Embryonic facial prominence (tissue), 1 donor: ENCODE data around the gene KCTD17.
"Not testable (repeated sequence)": the region's sequence is repeated elsewhere in the genome, so short reads cannot be mapped to it uniquely, and the experiment has no call there.

Experiments used
- DNase-seq: peaks from one replicate; pipeline ENCODE4 v3.0.0-alpha.2; 2016; ENCODE audit errors: extremely low spot score

Gene KCTD17

GRCh38 chr22:37060801-37061610 lies 9.5 kb downstream of the KCTD17 start:
- no peak for DNase-seq

GRCh38 chr22:37061611-37062375 lies 10.3 kb downstream of the KCTD17 start:
- no peak for DNase-seq

GRCh38 chr22:37062376-37062675 lies 10.8 kb downstream of the KCTD17 start:
- DNase-seq = no peak

- DNase-seq = no peak
Observed at GRCh38 chr22:37062702-37063381, 11.3 kb downstream of the KCTD17 start.

GRCh38 chr22:37063431-37064420 lies 12.2 kb downstream of the KCTD17 start:
- no peak for DNase-seq

GRCh38 chr22:37064553-37064952 lies 13.0 kb downstream of the KCTD17 start:
- no peak for DNase-seq

- no peak for DNase-seq
Observed at GRCh38 chr22:37065180-37065579, 13.6 kb downstream of the KCTD17 start.

- DNase-seq = no peak
Observed at GRCh38 chr22:37065961-37066360, 14.4 kb downstream of the KCTD17 start.

- no peak for DNase-seq
Observed at GRCh38 chr22:37067428-37067827, 15.9 kb downstream of the KCTD17 start.

- DNase-seq = no peak
Observed at GRCh38 chr22:37068859-37069258, 17.3 kb downstream of the KCTD17 start.

- no peak for DNase-seq
Observed at GRCh38 chr22:37069319-37069718, 17.8 kb downstream of the KCTD17 start.

- DNase-seq = no peak
Observed at GRCh38 chr22:37069719-37070118, 18.2 kb downstream of the KCTD17 start.

GRCh38 chr22:37070334-37070733 lies 18.8 kb downstream of the KCTD17 start:
- no peak for DNase-seq

- DNase-seq = no peak
Observed at GRCh38 chr22:37070744-37071143, 19.2 kb downstream of the KCTD17 start.

GRCh38 chr22:37071850-37072592 lies 20.5 kb downstream of the KCTD17 start:
- DNase-seq = not testable (repeated sequence)

- no peak for DNase-seq
Observed at GRCh38 chr22:37072673-37073072, 21.1 kb downstream of the KCTD17 start.

- no peak for DNase-seq
Observed at GRCh38 chr22:37074537-37074936, 23.0 kb downstream of the KCTD17 start.

- DNase-seq = no peak
Observed at GRCh38 chr22:37075046-37075445, 23.5 kb downstream of the KCTD17 start.

- DNase-seq = no peak
Observed at GRCh38 chr22:37075822-37076433, 24.4 kb downstream of the KCTD17 start.

GRCh38 chr22:37077802-37078448 lies 26.4 kb downstream of the KCTD17 start:
- no peak for DNase-seq
